ENCODE measurements around the gene NGF.

GRCh38 chr1:115314092-115314491 is 24.0 kb downstream of the NGF start:
- TF ChIP-seq POLR2A (IDR thresholded peaks at IDR 0.05) (no peak), CTCF (IDR thresholded peaks at IDR 0.05) (no peak)

Measured in thyroid gland (tissue), 4 donors.